GM21529 (cell line): ENCODE measurements around the gene GAST.
"Not testable (repeated sequence)": the region's sequence is repeated elsewhere in the genome, so short reads cannot be mapped to it uniquely, and the experiment has no call there.

Source experiments
- ATAC-seq: cut with Tn5 transposase; IDR thresholded peaks from one replicate; pipeline ENCODE4 v1.9.1; 2021; ENCODE audit not compliant: unreplicated experiment

Gene GAST, protein sequence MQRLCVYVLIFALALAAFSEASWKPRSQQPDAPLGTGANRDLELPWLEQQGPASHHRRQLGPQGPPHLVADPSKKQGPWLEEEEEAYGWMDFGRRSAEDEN

DNA sequence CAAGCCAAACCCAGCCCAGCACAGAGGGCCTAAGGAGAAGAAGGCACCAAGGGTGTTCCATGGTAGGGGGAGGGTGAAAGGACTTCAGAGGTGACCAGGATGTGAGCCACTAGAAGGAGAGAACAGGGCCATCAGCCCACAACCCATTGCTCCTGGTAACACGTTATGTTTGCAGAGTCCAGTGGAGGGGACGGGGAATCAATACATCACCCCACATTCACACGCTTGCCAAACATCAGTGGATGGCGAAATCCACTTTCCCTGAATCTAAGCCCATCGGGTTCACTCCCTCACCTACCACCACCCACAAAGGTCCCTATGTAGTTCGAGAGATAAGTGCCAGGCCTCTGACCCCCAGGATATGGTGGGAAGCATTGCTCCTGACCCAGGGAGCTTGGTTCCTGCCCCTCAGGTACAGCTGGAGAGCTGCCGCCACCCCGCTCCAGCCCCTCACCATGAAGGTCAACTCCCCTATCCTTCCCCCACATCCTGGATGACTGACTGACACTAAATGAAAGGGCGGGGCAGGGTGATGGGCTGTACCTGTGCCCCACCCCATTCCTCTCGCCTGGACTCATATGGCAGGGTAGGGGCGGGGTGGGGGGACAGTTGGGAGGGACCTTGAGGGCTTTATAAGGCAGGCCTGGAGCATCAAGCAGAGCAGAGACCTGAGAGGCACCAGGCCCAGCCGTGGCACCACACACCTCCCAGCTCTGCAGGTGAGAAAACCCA lies at the start of gene GAST:
Gene GAST (plus strand): TSS at position 663 of the 732 bp plus-strand sequence. CDS start 3,106 bp downstream, outside the sequence.
- ATAC-seq = no peak

- ATAC-seq = no peak
Observed at GRCh38 chr17:41663451-41664171, 48.5 kb upstream of the GAST start.

DNA sequence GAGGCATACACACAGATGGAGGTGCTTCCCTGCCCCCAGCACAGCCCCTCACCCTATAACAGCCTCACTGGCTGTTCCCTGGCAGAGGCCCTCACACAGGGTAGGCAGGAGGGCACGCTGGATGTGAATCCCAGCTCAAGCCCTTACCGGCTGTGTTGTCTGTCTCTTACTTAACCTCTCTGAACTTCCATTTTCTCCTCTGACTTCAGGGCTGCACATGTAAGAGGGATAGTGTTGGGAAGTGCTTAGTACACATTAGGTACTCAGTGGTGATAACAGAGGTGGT lies 48.0 kb upstream of the GAST start:
- ATAC-seq = no peak

DNA sequence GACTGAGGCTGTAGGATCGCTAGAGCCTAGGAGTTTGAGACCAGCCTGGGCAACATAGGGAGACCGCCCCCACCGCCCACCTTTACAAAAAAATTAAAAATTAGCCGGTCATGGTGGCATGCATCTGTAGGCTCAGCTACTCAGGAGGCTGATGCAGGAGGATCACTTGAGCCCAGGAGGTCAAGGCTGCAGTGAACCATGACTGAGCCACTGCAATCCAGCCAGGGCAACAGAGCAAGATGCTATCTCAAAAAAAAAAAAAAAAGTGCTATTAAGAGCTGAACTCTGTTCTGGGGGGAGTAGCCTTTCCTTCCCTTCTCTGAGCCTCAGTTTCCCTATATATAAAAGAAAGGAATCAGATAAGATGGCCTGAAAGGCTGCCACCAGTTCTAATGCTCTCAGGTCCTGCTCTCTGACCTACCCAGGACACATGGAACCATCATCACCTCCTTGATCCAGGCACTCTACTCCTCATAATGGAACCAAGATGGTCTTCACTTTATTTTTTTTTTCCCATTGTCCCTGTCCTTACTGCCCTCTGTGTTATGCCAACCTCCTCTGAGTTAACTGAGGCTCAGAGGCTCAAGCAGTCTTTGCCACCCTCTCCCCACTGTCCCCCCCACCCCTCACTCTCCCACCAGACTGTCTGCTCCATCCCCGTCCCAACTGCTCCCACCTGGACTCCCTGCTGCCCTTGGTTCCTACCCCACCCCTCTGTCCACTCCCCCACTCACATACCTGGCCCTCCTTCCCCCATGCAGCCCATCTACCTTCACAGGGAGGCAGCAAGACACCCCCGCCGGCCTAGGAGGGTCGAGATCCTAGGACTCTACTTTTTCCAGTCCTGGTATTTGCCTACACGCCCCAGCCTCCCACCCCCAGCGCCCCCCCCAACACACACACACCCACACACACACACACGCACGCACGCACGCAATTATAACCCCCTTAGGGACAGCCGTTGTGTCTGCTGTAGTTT lies 47.3 kb upstream of the GAST start:
- ATAC-seq = no peak

- ATAC-seq = peak; percentile 54
Observed at GRCh38 chr17:41665566-41666236, 46.4 kb upstream of the GAST start.

- peak; percentile 41 for ATAC-seq
Observed at GRCh38 chr17:41666237-41666641, 45.9 kb upstream of the GAST start.

- peak; percentile 49 for ATAC-seq
Observed at GRCh38 chr17:41666708-41667279, 45.3 kb upstream of the GAST start.

GRCh38 chr17:41667280-41668041 lies 44.7 kb upstream of the GAST start:
- no peak for ATAC-seq

DNA sequence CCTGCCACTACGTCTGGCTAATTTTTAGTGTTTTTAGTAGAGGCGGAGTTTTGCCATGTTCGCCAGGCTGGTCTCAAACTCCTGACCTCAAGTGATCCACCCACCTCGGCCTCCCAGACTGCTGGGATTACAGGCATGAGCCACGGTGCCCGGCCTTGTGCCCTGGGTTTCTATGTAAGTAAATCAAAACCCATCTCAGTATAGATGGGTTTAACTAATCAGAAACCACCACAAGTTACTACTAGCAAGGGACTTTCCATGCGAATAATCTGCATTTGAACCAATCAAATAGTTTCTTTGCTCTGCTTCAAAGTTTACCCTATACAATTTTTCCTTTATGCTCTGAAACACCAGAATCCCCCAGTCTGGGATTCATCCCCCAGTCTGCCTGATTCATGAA lies 40.0 kb upstream of the GAST start:
- no peak for ATAC-seq

DNA sequence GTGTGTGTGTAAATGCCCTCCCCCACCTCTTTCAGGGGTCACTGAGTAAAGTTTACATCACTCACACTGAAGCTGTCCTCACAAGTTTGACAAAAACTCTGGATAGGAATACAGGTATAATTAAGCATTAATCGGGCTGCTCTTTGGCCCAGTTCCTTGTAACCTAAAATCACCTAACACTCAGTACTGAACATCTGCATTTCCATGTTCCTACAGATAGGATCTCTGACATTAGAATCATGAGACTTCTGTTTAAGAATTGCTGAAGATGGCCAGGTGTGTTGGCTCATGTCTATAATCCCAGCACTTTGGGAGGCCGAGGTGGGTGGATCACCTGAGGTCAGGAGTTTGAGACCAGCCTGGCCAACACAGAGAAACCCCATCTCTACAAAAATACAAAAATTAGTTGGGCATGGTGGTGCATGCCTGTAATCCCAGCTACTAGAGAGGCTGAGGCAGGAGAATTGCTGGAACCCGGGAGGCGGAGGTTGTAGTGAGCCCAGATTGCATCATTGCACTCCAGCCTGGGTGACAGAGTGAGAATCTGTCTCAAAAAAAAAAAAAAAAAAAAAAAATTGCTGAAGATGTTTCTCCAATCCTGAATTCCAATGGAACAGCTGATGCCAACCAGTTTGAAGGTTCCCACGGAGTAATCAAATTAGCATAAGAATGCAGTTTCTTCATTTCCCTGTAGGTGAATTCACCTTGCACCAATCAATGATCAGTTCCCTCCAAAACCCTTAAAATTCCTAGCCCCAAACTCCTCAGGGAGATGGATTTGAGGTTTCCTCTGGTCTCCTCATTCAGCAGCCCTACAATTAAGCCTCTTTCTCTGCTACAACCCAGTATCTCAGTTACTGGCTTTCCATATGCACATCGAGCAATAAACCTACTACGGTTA lies 36.7 kb upstream of the GAST start:
- ATAC-seq = not testable (repeated sequence)

- no peak for ATAC-seq
Observed at GRCh38 chr17:41676058-41676419, 36.1 kb upstream of the GAST start.

- peak; percentile 19 for ATAC-seq
Observed at GRCh38 chr17:41678411-41678906, 33.7 kb upstream of the GAST start.

DNA sequence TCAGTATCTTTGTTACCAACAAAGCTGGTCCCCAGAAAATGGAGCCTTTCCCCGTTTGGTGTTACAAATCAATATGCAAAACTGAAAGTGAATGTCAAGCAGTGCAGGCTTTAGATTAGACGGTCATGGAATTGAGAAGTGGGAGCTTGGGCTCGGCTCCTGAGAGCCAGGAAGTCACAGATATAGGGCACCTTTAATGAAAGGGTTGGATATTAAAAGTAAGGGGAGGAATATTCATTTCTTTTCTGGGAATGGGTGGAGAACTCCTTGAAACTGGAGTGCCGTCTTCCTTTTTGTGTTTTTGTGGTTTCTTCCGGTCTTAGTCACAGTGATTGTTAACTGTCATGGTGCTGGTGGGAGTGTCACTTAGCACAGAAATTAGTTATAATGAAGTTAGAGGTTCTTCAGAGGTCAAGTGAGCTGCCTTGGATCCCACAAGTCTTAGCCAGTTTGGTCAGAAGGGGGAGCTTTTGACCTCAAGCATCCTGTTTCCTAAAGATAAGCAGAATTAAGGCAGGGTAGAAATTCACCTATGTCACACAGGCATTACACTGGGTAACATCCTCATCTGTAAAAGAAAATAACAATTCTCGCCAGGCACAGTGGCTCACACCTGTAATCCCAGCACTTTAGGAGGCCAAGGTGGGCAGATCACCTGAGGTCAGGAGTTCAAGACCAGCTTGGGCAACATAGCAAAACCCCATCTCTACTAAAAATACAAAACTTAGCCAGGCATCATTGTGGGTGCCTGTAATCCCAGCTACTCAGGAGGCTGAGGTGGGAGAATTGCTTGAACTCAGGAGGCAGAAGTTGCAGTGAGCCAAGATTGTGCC lies 33.0 kb upstream of the GAST start:
- peak; percentile 66 for ATAC-seq

- ATAC-seq = no peak
Observed at GRCh38 chr17:41679740-41680425, 32.2 kb upstream of the GAST start.

GRCh38 chr17:41680426-41681040 lies 31.6 kb upstream of the GAST start:
- ATAC-seq = no peak

DNA sequence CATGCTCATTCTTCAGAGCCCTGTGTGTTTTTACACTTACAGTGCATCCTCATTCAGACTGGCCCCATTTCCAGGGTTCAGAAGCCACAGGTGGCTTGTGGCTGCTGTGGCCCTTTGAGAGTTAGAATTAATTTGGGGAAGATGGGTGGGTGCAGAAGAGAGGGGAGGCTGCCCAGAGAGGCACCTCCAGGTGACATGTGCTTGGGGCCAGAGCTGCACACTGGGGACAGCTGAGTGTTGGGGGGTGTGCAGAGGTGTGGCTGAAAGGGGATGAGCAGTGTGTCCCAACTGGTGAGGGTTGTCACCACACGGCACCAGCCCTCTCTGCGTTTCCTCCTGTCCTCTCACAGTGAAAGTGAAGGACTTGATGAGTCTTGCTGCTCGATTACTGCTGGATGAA lies 30.4 kb upstream of the GAST start:
- no peak for ATAC-seq

GRCh38 chr17:41682631-41683030 lies 29.5 kb upstream of the GAST start:
- ATAC-seq = no peak
